Chondrocyte (in vitro differentiated cells): ENCODE measurements around the gene ARMC9. TPM values are rescaled to one million over a fixed set of nuclear protein-coding genes. Genes with fewer than 3 reads are reported as not detected.
A peak's percentile ranks its signal among the peaks of the same experiment; 100 is the strongest.

Source experiments
- DNase-seq: peaks from one replicate; pipeline ENCODE4 v3.0.0; 2021; ENCODE audit warnings: mixed read lengths, low spot score
- H3K27ac Mint-ChIP-seq: one replicate; pipeline ENCODE4 v1.8.0; 2021; ENCODE audit warnings: mild to moderate bottlenecking, moderate library complexity, mixed read lengths; ENCODE audit not compliant: unreplicated experiment
- H3K27me3 Mint-ChIP-seq: 2 replicates; pipeline ENCODE4 v1.8.0; 2021; ENCODE audit warnings: low read depth, mixed read lengths
- H3K36me3 Mint-ChIP-seq: 2 replicates; pipeline ENCODE4 v1.8.0; 2021; ENCODE audit warnings: low read depth, mixed read lengths
- H3K4me1 Mint-ChIP-seq: 2 replicates; pipeline ENCODE4 v1.8.0; 2021; ENCODE audit warnings: low read depth, mild to moderate bottlenecking, mixed read lengths
- H3K4me3 Mint-ChIP-seq: one replicate; pipeline ENCODE4 v1.8.0; 2021; ENCODE audit warnings: mild to moderate bottlenecking, moderate library complexity, mixed read lengths; ENCODE audit not compliant: unreplicated experiment
- H3K9me3 Mint-ChIP-seq: 2 replicates; pipeline ENCODE4 v1.8.0; 2021; ENCODE audit warnings: low read depth, mixed read lengths
- CTCF ChIP-seq: fragments of 200-600 bp; sonication (generic); IDR thresholded peaks from 2 replicates; pipeline ENCODE4 v1.5.0; 2021; ENCODE audit warnings: antibody characterized with exemption, mild to moderate bottlenecking, moderate library complexity
- total RNA-seq: library from RNA; stranded (reverse); gene quantifications from 3 replicates; pipeline ENCODE4 v1.2.1, GENCODE V29; 2021

Gene ARMC9
- total RNA-seq, 1 donor from 2014 or later = 188 TPM

- TF ChIP-seq CTCF = no peak
- Mint-ChIP-seq H3K27ac (no peak overlapping the region), H3K9me3 (no peaks in the 10 kb centered on the region), H3K4me3 (no peak overlapping the region), H3K36me3 (peaks cover 20% of the 10 kb centered on the region), H3K4me1 (peaks cover 17% of the 10 kb centered on the region), H3K27me3 (no peaks in the 10 kb centered on the region)
- peak; percentile 65 for DNase-seq
Measured at GRCh38 chr2:231370429-231370748, 172.0 kb downstream of the ARMC9 start.

GRCh38 chr2:231370749-231371429 is 172.5 kb downstream of the ARMC9 start:
- no peak overlapping the region for H3K27ac Mint-ChIP-seq
- H3K4me1 Mint-ChIP-seq = peaks cover 12% of the 10 kb centered on the region
- no peak overlapping the region for H3K4me3 Mint-ChIP-seq
- no peaks in the 10 kb centered on the region for H3K9me3 Mint-ChIP-seq
- peak; percentile 89 for DNase-seq
- H3K27me3 Mint-ChIP-seq = no peaks in the 10 kb centered on the region
- H3K36me3 Mint-ChIP-seq = peaks cover 18% of the 10 kb centered on the region
- no peak for TF ChIP-seq CTCF

- H3K9me3 Mint-ChIP-seq = no peaks in the 10 kb centered on the region
- H3K36me3 Mint-ChIP-seq = peaks cover 17% of the 10 kb centered on the region
- peak; percentile 92 for DNase-seq
- H3K27ac Mint-ChIP-seq = no peak overlapping the region
- H3K4me3 Mint-ChIP-seq = no peak overlapping the region
- no peaks in the 10 kb centered on the region for H3K27me3 Mint-ChIP-seq
- no peak for TF ChIP-seq CTCF
- peaks cover 9% of the 10 kb centered on the region for H3K4me1 Mint-ChIP-seq
Measured at GRCh38 chr2:231371430-231372054, 173.1 kb downstream of the ARMC9 start.

GRCh38 chr2:231372326-231372725 is 173.9 kb downstream of the ARMC9 start:
- no peak overlapping the region for H3K27ac Mint-ChIP-seq
- peaks cover 9% of the 10 kb centered on the region for H3K4me1 Mint-ChIP-seq
- H3K9me3 Mint-ChIP-seq = no peaks in the 10 kb centered on the region
- no peak overlapping the region for H3K4me3 Mint-ChIP-seq
- TF ChIP-seq CTCF = no peak
- no peaks in the 10 kb centered on the region for H3K27me3 Mint-ChIP-seq
- H3K36me3 Mint-ChIP-seq = peaks cover 17% of the 10 kb centered on the region
- no peak for DNase-seq

- no peak overlapping the region for H3K4me3 Mint-ChIP-seq
- DNase-seq = no peak
- H3K36me3 Mint-ChIP-seq = peaks cover 14% of the 10 kb centered on the region
- no peaks in the 10 kb centered on the region for H3K9me3 Mint-ChIP-seq
- H3K27me3 Mint-ChIP-seq = no peaks in the 10 kb centered on the region
- no peak for TF ChIP-seq CTCF
- H3K27ac Mint-ChIP-seq = no peak overlapping the region
- peaks cover 10% of the 10 kb centered on the region for H3K4me1 Mint-ChIP-seq
Measured at GRCh38 chr2:231373184-231373583, 174.8 kb downstream of the ARMC9 start.
